Activated CD8-positive, alpha-beta T cell treated with anti-CD3 and anti-CD28 coated beads, Interleukin-2, amount 10 ng/mL, durations not matched to agents 7 days and 5 days (primary cell): ENCODE results near the gene PCYT2. TPM values are rescaled to one million over a fixed set of nuclear protein-coding genes. Genes with fewer than 3 reads are reported as not detected.
A peak's percentile ranks its signal among the peaks of the same experiment; 100 is the strongest.

Experiments used
- ATAC-seq: fragments of 150-1000 bp; cut with Tn5 transposase; one replicate; pipeline ENCODE4 v1.10.0; 2021; ENCODE audit warnings: moderate library complexity
- CTCF ChIA-PET: fragments of 350-600 bp; sonication (Branson Sonifier 250); formaldehyde crosslinking; loops from one replicate; lab custom pipeline; 2021; ENCODE audit warnings: antibody characterized with exemption; lab: Charles Lee
- POLR2A ChIA-PET: fragments of 350-600 bp; sonication (Branson Sonifier 250); formaldehyde crosslinking; loops from one replicate; lab custom pipeline; 2021; ENCODE audit warnings: antibody characterized with exemption; lab: Charles Lee
- DNase-seq: peaks from one replicate; pipeline ENCODE4 v3.0.0-alpha.2; 2020
- H3K27ac Mint-ChIP-seq: one replicate; pipeline ENCODE4 v1.8.0; 2021; ENCODE audit warnings: mild to moderate bottlenecking, mixed read lengths
- H3K27me3 Mint-ChIP-seq: one replicate; pipeline ENCODE4 v1.8.0; 2021; ENCODE audit warnings: low read depth, mixed read lengths
- H3K36me3 Mint-ChIP-seq: one replicate; pipeline ENCODE4 v1.8.0; 2021; ENCODE audit warnings: low read depth, mixed read lengths
- H3K4me1 Mint-ChIP-seq: one replicate; pipeline ENCODE4 v1.8.0; 2021; ENCODE audit warnings: low read depth, mixed read lengths
- H3K4me3 Mint-ChIP-seq: one replicate; pipeline ENCODE4 v1.8.0; 2021; ENCODE audit warnings: mild to moderate bottlenecking, mixed read lengths
- H3K9me3 Mint-ChIP-seq: one replicate; pipeline ENCODE4 v1.8.0; 2022; ENCODE audit warnings: mixed read lengths; ENCODE audit not compliant: insufficient read depth
- total RNA-seq, 2 experiments: library from RNA; stranded (reverse); gene quantifications; one replicate each; pipeline ENCODE4 v1.2.3, GENCODE V29; 2021

The PCYT2 gene
- total RNA-seq, 2 experiments from 2014 or later: 48.6 to 50.4 TPM

DNA sequence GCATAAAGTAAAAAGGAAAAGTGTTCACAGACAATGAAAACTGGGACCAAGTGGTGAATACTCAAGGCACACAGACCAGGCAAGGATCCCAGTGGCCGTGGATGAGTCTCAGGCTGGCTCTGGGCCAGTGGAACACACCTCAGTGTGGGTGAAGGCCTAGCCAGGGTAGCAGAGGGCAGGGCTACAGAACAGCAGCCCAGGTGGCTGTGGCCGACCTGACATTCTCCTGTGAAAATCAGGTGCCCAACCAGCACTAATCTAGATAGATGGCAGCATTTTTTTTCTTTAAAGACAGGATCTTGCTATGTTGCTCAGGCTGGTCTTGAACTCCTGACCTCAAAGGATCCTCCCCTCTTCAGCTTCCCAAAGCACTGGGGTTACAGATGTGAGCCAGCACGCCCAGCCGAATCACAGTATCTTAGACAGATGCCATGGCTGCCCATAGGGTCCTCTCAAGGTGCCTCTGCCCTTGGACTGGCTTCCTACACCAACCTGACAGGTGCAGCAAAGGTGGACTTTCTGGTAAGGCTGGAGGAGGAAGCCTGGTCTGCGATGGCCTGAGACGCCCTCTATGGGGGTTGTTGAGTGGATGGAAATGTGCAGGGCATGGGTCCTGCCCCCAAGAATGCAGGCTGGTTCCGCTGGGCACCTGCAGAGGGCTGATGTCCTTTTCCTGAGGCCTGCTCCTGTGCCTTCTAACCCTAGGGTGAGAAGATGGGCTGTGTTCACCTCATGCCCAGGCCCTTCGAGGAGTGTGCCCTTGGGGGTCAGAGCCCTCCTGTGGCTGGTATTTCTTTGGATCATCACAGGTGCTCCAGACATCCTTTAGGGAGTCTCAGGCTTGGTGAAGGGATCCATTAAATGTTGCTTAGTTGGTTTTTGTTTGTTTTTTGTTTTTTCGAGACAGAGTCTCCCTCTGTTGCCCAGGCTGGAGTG, 47.1 kb downstream of the PCYT2 start:
- no peak for ATAC-seq
- H3K9me3 Mint-ChIP-seq: no peaks in the 10 kb centered on the region
- peaks cover 54% of the 10 kb centered on the region for H3K36me3 Mint-ChIP-seq
- no peaks in the 10 kb centered on the region for H3K27me3 Mint-ChIP-seq
- POLR2A ChIA-PET: no interaction called here
- peak overlapping the region; percentile 82 for H3K27ac Mint-ChIP-seq
- CTCF ChIA-PET: no interaction called here
- H3K4me1 Mint-ChIP-seq: peaks cover 49% of the 10 kb centered on the region
- H3K4me3 Mint-ChIP-seq: no peak overlapping the region
- DNase-seq: no peak

DNA sequence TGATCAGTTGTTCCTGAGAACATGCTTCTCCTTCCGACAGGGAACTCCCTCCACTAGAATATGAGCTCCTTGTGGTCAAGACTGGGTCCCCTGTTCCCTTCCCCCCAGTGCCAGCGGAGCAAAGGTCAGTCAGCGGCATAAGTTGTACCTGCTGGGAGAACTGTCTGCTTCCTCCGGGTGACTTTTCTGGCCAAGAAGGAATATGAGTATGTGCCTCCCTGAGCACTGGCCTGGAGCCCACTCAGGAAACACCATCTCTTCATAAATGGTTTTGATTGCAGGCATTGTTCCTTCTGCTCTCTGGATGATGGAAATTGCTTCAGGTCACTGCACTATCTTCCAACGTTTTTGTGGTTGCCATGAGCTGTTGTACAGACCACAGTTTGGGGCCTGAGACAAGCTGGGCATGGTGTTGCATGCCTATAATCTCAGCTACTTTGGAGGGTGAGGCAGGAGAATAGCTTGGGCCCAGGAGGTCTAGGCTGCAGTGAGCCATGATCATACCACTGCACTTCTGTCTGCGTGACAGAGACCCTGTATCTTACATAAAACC, 48.0 kb downstream of the PCYT2 start:
- ATAC-seq (no peak), DNase-seq (no peak)
- peak overlapping the region; percentile 73 for H3K4me3 Mint-ChIP-seq
- CTCF ChIA-PET: interaction anchor here (1.0 kb wide), 1 partner anchor 11 kb away, joined by 3 read pairs; no protein-coding TSS in a partner anchor
- peaks cover 57% of the 10 kb centered on the region for H3K36me3 Mint-ChIP-seq
- POLR2A ChIA-PET: interaction anchor here (1.1 kb wide), 1 partner anchor 22 kb away, joined by 4 read pairs; no protein-coding TSS in a partner anchor
- no peaks in the 10 kb centered on the region for H3K9me3 Mint-ChIP-seq
- H3K4me1 Mint-ChIP-seq: peaks cover 53% of the 10 kb centered on the region
- peak overlapping the region; percentile 82 for H3K27ac Mint-ChIP-seq
- no peaks in the 10 kb centered on the region for H3K27me3 Mint-ChIP-seq

DNA sequence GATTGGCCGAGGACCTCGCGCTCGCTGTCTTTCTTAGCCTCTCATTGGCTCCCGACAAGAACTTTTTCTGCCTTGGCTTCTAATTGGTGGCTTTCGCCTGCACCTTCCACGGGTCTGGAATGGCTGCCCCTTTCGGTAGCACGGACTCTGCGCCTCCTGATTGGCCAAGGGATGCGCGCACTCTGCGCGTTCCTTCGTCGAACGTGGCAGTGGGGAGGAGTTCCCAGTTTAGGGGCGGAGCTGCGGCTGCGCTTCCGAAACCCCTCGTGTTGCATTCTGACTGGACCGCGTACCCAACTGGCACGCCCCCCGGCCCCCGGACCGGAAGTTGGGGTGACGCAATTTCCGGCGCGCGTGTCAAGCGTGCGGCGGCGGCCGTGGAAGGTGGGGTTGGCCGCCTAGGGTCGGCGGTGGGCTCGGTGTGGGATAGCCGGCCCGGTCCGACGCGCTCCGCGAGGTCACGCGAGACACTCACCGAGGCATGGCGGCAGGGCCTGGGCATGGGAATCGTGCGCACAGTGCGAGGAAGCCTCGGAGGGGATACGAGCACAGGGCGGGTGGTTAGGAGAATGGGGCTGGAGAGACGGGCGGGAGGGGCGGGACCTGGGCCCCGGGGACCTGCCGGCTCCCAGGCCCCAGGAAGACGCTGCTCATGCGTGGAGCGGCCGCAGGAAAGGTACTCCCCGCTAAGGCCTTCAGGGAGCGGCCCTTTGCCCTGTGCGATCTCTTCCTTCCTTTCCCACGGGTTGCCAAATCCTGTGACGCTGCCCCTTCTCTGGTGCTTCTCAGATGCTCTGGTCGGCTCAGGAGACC, 50.2 kb downstream of the PCYT2 start:
- ATAC-seq (peak; percentile 89), DNase-seq (peak; percentile 100)
- H3K9me3 Mint-ChIP-seq: no peaks in the 10 kb centered on the region
- POLR2A ChIA-PET: interaction anchor here (1.0 to 1.9 kb wide), 4 partner anchors 8 to 31 kb away, joined by 3 to 16 read pairs (median 4); no protein-coding TSS in a partner anchor
- CTCF ChIA-PET: interaction anchor here (1.7 kb wide), 1 partner anchor 9 kb away, joined by 7 read pairs; no protein-coding TSS in a partner anchor
- peaks cover 59% of the 10 kb centered on the region for H3K36me3 Mint-ChIP-seq
- peak overlapping the region; percentile 99 for H3K27ac Mint-ChIP-seq
- peaks cover 46% of the 10 kb centered on the region for H3K4me1 Mint-ChIP-seq
- H3K27me3 Mint-ChIP-seq: no peaks in the 10 kb centered on the region
- peak overlapping the region; percentile 96 for H3K4me3 Mint-ChIP-seq

DNA sequence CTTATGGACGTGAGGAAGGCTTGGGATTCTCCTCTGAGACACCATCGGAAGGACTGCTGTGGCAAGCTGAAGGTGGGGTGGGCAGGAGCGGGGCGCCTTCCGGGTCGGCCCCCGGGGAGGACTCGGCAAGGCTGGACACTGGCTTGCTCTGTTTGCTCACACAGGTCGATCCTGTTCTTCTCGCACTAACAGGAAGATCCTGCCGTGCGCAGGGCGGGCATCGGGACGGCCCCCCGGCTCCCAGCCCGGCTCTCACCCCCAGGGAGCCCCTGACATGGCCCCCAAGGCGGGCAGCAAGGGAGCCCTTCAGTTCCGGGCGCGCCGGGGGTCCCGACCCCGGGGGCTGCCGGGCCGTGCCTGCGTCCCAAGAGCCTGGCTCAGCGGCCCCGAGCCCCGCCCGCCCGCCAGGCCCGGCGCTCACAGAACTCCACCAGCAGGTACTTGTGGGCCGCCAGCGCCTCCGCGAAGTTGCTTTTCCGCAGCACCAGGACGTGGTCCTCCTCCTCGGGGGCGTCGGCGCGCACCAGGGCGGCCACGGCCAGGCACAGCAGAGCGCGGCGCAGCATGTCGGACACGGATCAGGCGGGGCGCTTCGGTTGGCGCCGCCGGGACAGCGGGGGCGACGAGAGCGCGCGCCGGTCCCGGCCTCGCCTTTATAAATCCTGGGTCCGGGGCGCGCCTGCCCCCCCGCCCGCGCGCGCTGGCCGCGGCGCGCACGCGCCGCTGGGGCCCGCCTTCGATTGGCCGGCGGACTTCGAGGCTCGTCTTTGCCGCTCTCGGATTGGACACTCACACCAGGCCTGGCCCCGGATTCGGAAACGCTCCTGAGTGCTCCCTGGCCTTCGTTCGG, 51.1 kb downstream of the PCYT2 start, which contains the start of gene P4HB:
Gene P4HB (minus strand): TSS at position 630 of the 850 bp plus-strand sequence. CDS start 64 bp downstream, at position 566.
- CTCF ChIA-PET: interaction anchor here (1.7 to 2.0 kb wide), 2 partner anchors 10 kb away, joined by 7 to 11 read pairs; no protein-coding TSS in a partner anchor
- H3K27ac Mint-ChIP-seq: peak within 1 kb of the TSS; percentile 99
- H3K4me3 Mint-ChIP-seq: peak within 1 kb of the TSS; percentile 96
- no peaks in the 10 kb centered on the region for H3K9me3 Mint-ChIP-seq
- POLR2A ChIA-PET: interaction anchor here (0.9 to 1.9 kb wide), 10 partner anchors 9 to 178 kb away, joined by 3 to 16 read pairs (median 4); partner anchors contain the start of genes DCXR and MRPL12
- peak; percentile 40 for ATAC-seq
- no peak for DNase-seq
- no peaks in the 10 kb centered on the region for H3K27me3 Mint-ChIP-seq
- peaks cover 61% of the 10 kb centered on the region for H3K36me3 Mint-ChIP-seq
- H3K4me1 Mint-ChIP-seq: peaks cover 46% of the 10 kb centered on the region

DNA sequence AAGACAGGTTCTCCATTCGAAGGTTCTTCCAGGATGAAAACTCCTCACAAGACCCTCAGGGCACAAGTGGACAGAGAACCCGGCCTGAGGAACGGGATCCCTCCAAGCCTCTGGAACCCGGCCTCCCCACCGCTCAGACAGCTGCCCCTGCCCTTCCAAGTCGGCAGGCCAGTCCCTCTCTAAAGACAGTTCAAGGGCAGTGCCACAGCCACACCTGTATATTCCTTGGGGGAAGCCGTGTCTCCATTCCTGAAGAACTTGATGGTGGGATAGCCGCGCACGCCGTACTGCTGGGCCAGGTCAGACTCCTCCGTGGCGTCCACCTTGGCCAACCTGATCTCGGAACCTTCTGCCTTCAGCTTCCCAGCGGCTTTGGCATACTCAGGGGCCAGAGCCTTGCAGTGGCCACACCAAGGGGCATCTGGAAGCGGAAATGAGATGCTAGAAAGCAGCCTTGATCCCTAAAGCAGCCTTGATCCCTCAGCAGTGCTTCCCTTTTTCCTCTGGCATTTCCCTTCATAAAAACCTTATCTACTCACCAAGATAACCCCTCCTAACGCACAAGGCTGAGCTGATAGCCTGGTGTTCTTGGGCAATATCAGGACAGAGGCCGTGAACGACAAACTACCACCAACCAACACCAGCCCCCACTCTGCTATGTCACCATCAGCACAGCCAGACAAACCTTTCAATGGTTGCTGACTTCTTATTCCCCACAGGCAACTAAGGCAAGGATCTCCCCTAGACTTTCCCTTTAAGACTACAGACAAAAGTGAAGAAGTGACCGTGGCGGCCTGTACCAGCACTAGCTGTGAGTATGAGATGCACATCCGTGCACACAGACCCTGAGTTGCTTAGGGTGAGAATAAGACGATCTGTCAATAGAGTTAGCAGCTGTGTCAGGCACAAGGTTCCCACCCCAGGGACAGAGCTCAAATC, 52.0 kb downstream of the PCYT2 start:
- Mint-ChIP-seq H3K27ac (peak overlapping the region; percentile 88), H3K4me3 (peak overlapping the region; percentile 86), H3K27me3 (no peaks in the 10 kb centered on the region), H3K9me3 (no peaks in the 10 kb centered on the region), H3K4me1 (peaks cover 48% of the 10 kb centered on the region), H3K36me3 (peaks cover 64% of the 10 kb centered on the region)
- no peak for ATAC-seq
- DNase-seq: peak; percentile 37
- ChIA-PET CTCF (interaction anchor here (2.0 kb wide), 1 partner anchor 10 kb away, joined by 11 read pairs; no protein-coding TSS in a partner anchor), POLR2A (interaction anchor here (0.9 to 1.9 kb wide), 6 partner anchors 11 to 178 kb away, joined by 3 to 8 read pairs (median 4); partner anchors contain the start of genes DCXR and MRPL12)

DNA sequence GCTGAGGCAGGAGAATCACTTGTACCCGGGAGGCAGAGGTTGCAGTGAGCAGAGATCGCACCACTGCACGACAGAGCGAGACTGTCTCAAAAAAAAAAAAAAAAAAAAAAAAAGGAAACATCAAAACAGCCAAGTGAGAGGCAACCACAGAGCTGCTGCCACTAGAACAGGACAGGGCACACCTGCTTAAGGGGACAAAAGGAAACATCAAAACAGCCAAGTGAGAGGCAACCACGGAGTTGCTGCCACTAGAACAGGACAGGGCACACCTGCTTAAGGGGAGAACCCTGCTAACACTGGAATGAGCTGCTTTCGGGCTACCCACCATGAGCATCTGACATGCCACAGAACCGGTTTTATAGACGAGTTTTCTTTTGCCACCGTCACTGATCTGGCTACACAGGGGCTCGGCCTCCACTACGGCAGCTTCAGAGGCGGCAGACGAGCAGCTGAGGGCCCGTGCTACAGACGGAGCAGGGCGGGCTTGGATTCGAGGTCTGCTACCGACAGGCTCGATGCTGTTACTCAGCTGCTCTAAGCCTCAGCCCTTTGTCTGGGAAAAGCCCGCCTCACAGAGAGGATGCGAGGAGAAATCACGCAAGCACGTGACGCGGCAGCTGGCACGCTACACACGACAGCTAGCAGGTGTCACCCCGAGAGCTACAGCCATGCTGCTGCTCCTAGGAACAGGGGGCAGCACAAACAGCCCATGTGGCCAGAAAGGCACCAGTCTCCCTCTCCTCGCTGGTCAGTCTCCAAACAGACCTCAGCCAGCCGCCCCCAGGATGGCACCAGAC, 52.8 kb downstream of the PCYT2 start:
- CTCF ChIA-PET: interaction anchor here (2.0 kb wide), 1 partner anchor 11 kb away, joined by 11 read pairs; no protein-coding TSS in a partner anchor
- Mint-ChIP-seq H3K36me3 (peaks cover 64% of the 10 kb centered on the region), H3K4me3 (peak overlapping the region; percentile 86)

DNA sequence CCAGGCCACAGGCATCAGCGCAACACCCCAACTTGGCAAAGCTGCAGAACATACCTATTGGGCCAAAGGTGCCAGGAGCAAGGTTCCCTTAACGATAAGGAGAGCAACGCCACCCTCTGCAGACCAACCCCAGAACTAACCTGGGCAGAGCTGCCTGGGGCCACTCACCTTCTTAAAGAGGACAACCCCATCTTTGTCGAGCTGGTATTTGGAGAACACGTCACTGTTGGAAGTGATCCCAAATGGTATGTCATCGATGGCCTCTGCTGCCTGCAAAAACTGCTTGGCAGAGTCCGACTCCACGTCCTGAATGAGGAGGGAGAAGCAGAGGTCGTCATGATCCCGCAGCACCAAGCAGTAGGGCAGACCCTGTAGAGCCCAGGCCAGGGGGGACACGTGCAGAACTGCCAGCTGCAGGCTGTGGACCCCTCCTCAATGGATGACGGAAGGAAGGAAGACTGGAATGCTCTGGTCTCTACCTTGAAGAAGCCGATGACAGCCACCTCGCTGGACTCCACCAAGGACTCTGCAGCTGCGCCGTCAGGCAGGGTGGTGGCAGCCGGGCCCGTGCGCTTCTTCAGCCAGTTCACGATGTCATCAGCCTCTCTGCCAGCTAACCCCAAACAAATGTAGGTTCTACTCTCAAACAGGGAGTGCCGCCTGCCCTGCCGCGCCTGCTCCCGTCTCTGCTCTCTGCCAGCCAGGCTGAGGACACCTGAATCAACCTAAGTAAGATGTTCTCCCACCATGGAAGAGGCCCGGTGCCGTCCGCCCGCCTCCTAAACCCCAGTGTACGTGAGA, 56.0 kb downstream of the PCYT2 start:
- ChIA-PET POLR2A (interaction anchor here (0.6 to 1.4 kb wide), 4 partner anchors 15 to 274 kb away, joined by 3 to 7 read pairs (median 3); partner anchors contain the start of gene MCRIP1), CTCF (interaction anchor here (0.8 to 1.4 kb wide), 2 partner anchors 23 to 172 kb away, joined by 3 to 4 read pairs; partner anchors contain the start of genes ARL16, HGS and MCRIP1)

More for the DNA sequence above, 52.8 kb downstream of the PCYT2 start:
- no peak for ATAC-seq
- Mint-ChIP-seq H3K27me3 (no peaks in the 10 kb centered on the region), H3K9me3 (no peaks in the 10 kb centered on the region), H3K4me1 (peaks cover 44% of the 10 kb centered on the region), H3K27ac (no peak overlapping the region)
- POLR2A ChIA-PET: interaction anchor here (1.2 to 1.9 kb wide), 3 partner anchors 11 to 14 kb away, joined by 3 to 8 read pairs (median 7); no protein-coding TSS in a partner anchor
- DNase-seq: no peak

DNA sequence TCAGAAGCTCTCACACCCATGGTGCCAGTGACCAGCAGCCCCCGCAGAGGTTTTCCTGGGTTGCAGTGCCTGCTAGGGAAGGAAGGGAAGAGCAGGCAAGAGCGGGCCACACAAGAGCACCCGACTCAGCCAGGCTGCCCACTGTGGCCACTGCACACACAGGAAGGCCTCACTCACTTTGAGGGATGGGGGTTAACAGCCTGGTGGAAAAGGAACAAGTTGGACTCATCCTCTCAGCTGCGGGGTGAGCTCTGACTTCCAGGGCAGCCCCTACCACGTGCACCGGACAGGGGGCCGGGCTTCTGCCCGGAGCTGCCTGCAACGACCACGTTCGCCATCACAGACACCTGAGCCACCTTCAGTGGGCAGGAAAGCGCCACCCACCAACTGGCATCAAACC, 59.0 kb downstream of the PCYT2 start:
- Mint-ChIP-seq H3K4me1 (peaks cover 12% of the 10 kb centered on the region), H3K9me3 (no peaks in the 10 kb centered on the region), H3K4me3 (no peak overlapping the region), H3K36me3 (peaks cover 53% of the 10 kb centered on the region), H3K27me3 (no peaks in the 10 kb centered on the region), H3K27ac (no peak overlapping the region)
- POLR2A ChIA-PET: interaction anchor here (1.2 to 1.6 kb wide), 2 partner anchors 9 to 12 kb away, joined by 4 read pairs; no protein-coding TSS in a partner anchor
- DNase-seq (no peak), ATAC-seq (no peak)
- CTCF ChIA-PET: no interaction called here

More for the DNA sequence above, 56.0 kb downstream of the PCYT2 start:
- Mint-ChIP-seq H3K4me1 (peaks cover 36% of the 10 kb centered on the region), H3K4me3 (no peak overlapping the region), H3K9me3 (no peaks in the 10 kb centered on the region), H3K27ac (no peak overlapping the region), H3K36me3 (peaks cover 73% of the 10 kb centered on the region), H3K27me3 (no peaks in the 10 kb centered on the region)
- DNase-seq: no peak
- ATAC-seq: no peak
